ENCODE measurements around the gene TMEM86B. TPM values are rescaled to one million over a fixed set of nuclear protein-coding genes. Genes with fewer than 3 reads are reported as not detected.

The TMEM86B gene
- total RNA-seq, 1 donor from 2014 or later: 10.0 TPM

DNA sequence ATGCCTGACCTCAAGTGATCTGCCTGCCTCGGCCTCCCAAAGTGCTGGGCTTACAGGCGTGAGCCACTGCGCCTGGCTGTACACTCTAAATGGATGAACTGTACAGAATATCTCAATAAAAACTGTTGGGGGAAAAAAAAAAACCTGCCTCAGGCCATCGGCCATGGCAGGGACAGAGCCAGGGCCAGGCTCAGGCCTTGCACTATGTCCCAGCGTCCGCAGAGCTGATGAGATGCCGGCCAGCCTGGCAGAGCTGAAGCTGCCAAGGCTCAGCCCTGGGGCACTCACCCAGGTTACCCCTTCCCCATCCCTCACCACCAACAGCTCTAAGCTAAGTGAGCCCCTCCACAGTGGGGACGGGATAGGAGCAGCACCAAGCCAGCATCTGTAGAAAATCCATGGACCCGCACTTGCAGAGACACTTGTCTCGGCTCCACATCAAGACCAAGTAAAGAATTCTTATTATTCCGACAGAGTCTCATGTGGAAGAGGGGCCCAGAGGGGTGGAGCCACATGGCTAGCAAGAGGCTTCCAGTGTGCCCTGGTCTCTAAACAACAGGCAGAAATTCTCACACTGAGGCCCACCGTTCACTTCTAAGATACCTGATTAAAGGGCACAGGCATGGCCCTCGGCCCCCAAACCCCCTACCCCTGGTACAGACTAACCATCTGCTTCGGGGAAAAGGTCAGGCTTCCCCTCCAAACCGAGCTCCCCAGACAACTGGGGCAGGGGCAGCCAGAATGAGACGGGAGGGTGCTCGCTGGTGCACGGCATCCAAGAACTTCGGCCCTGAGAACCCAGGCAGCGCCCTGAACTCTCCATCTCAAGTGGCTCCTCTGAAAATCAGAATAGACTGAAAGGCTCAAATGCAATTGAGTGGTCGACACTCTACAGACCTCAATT lies 24.4 kb upstream of the TMEM86B start:
- Mint-ChIP-seq H3K9me3 (ENCODE audit: low read depth) (no peaks in the 10 kb centered on the region), H3K4me3 (ENCODE audit: low read depth) (no peak overlapping the region), H3K4me1 (ENCODE audit: low read depth) (peaks cover 23% of the 10 kb centered on the region), H3K36me3 (ENCODE audit: insufficient read depth) (no peaks in the 10 kb centered on the region), H3K27me3 (no peaks in the 10 kb centered on the region), H3K27ac (peak overlapping the region; percentile 45)
- no peak for DNase-seq (ENCODE audit: low spot score, unreplicated experiment)
- TF ChIP-seq, protein P1, sequence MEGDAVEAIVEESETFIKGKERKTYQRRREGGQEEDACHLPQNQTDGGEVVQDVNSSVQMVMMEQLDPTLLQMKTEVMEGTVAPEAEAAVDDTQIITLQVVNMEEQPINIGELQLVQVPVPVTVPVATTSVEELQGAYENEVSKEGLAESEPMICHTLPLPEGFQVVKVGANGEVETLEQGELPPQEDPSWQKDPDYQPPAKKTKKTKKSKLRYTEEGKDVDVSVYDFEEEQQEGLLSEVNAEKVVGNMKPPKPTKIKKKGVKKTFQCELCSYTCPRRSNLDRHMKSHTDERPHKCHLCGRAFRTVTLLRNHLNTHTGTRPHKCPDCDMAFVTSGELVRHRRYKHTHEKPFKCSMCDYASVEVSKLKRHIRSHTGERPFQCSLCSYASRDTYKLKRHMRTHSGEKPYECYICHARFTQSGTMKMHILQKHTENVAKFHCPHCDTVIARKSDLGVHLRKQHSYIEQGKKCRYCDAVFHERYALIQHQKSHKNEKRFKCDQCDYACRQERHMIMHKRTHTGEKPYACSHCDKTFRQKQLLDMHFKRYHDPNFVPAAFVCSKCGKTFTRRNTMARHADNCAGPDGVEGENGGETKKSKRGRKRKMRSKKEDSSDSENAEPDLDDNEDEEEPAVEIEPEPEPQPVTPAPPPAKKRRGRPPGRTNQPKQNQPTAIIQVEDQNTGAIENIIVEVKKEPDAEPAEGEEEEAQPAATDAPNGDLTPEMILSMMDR (IDR thresholded peaks at IDR 0.05; ENCODE audit: unreplicated experiment): no peak

DNA sequence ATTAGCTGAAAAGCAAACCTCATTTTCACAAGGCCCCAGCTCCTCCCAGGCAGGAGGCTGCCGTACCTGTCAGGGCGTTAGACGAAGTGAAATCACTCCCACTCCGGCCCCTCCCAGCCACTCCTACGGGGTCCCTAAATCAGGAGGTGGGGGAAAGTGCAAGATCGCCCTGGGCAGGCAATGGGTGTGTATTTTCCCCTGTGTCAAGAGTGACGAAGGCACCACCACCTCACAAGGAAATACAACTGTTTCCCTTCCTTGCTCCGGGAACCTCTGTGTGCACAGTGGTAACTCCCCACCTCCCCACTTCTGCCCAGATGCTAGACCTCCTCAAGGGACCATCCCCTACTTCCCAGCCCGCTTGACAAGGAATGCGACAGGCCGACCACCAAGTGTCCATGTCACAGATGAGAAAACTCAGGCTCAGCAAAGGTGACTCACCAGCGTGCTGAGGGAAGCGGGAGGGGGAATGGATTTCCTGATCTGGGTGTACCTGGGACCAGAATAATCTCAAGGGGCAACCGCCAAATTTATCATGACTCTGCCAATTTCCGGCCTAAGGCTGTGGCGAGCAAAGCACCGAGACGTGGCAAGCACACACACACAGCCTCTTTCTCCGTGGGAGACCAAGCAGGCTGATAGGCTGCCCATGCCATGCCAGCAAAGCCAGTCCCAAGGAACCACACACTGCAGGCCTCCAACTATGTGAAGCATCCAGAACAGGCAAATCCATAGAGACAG lies 22.9 kb upstream of the TMEM86B start:
- no peaks in the 10 kb centered on the region for H3K36me3 Mint-ChIP-seq (ENCODE audit: insufficient read depth)
- H3K27ac Mint-ChIP-seq: peak overlapping the region; percentile 68
- H3K27me3 Mint-ChIP-seq: no peaks in the 10 kb centered on the region
- no peak overlapping the region for H3K4me3 Mint-ChIP-seq (ENCODE audit: low read depth)
- H3K9me3 Mint-ChIP-seq (ENCODE audit: low read depth): no peaks in the 10 kb centered on the region
- TF ChIP-seq, protein P1 (IDR thresholded peaks at IDR 0.05; ENCODE audit: unreplicated experiment): no peak
- peaks cover 9% of the 10 kb centered on the region for H3K4me1 Mint-ChIP-seq (ENCODE audit: low read depth)
- no peak for DNase-seq (ENCODE audit: low spot score, unreplicated experiment)

DNA sequence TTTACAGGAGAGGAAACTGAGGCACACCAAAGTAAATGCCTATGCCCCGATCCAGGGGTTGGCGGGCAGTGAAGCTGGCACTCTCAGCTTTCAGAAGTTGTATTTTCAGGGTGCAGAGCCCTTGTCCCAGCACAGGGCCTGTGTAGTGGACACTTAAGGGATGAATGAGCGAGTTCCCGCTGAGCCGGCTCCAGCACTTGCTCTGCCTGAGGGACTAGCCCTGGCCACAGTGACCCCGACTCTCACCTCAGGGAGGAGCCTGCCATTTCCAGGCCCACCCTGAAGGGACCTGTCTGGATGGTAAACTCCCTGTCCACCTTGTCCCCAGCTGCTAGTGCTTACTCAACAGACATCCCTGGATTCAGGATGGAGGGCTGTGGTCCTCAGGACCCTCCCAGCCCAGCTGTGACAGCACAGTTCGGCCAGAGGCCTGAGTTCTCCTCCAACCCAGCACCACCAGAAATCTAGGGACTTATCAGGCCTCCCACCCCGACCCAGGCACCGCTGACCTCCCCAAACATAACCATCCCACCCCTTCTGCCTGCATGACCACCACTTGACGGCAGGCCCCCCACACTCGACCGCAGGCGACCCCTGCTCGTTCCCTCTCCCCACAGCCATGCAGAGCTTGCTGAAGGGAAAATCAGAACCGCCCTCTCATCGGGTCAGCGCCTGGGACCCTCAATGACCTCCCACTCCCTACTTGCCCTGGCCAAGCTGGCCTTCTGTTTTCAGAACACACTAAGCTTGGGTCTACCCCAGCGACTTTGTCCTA lies 21.9 kb upstream of the TMEM86B start:
- no peaks in the 10 kb centered on the region for H3K9me3 Mint-ChIP-seq (ENCODE audit: low read depth)
- H3K4me3 Mint-ChIP-seq (ENCODE audit: low read depth): no peak overlapping the region
- H3K27ac Mint-ChIP-seq: peak overlapping the region; percentile 3

GRCh38 chr19:55249841-55250240 lies 21.3 kb upstream of the TMEM86B start:
- no peaks in the 10 kb centered on the region for H3K9me3 Mint-ChIP-seq (ENCODE audit: low read depth)
- H3K27ac Mint-ChIP-seq: no peak overlapping the region
- H3K4me1 Mint-ChIP-seq (ENCODE audit: low read depth): no peaks in the 10 kb centered on the region
- H3K4me3 Mint-ChIP-seq (ENCODE audit: low read depth): no peak overlapping the region
- no peaks in the 10 kb centered on the region for H3K36me3 Mint-ChIP-seq (ENCODE audit: insufficient read depth)
- TF ChIP-seq, protein P1 (IDR thresholded peaks at IDR 0.05; ENCODE audit: unreplicated experiment): no peak
- H3K27me3 Mint-ChIP-seq: no peaks in the 10 kb centered on the region
- DNase-seq (ENCODE audit: low spot score, unreplicated experiment): no peak

More for the DNA sequence above, 21.9 kb upstream of the TMEM86B start:
- Mint-ChIP-seq H3K36me3 (ENCODE audit: insufficient read depth) (no peaks in the 10 kb centered on the region), H3K27me3 (no peaks in the 10 kb centered on the region), H3K4me1 (ENCODE audit: low read depth) (no peaks in the 10 kb centered on the region)
- no peak for DNase-seq (ENCODE audit: low spot score, unreplicated experiment)
- TF ChIP-seq, protein P1 (IDR thresholded peaks at IDR 0.05; ENCODE audit: unreplicated experiment): no peak

GRCh38 chr19:55248704-55249103 lies 20.1 kb upstream of the TMEM86B start:
- Mint-ChIP-seq H3K27me3 (no peaks in the 10 kb centered on the region), H3K36me3 (ENCODE audit: insufficient read depth) (peaks cover 4% of the 10 kb centered on the region), H3K9me3 (ENCODE audit: low read depth) (no peaks in the 10 kb centered on the region), H3K27ac (peak overlapping the region; percentile 33), H3K4me1 (ENCODE audit: low read depth) (no peaks in the 10 kb centered on the region), H3K4me3 (ENCODE audit: low read depth) (no peak overlapping the region)
- no peak for DNase-seq (ENCODE audit: low spot score, unreplicated experiment)
- TF ChIP-seq, protein P1 (IDR thresholded peaks at IDR 0.05; ENCODE audit: unreplicated experiment): no peak
